ENCODE measurements around the gene EFNA5. TPM values are rescaled to one million over a fixed set of nuclear protein-coding genes. Genes with fewer than 3 reads are reported as not detected.

EFNA5 gene
- total RNA-seq, 4 donors from 2014 or later, result 6.8 to 17.9 (median 11.5) TPM

- Histone ChIP-seq H3K4me1 (peaks cover 0 to 4% (median 0%) of the 10 kb centered on the region in 3 donors), H3K9me3 (no peaks in the 10 kb centered on the region), H3K4me3 (no peak overlapping the region), H3K27ac (no peak overlapping the region), H3K36me3 (no peaks in the 10 kb centered on the region), H3K27me3 (no peaks in the 10 kb centered on the region)
- intact Hi-C loops (cut with DNase I), result no loop called here
- TF ChIP-seq CTCF (IDR thresholded peaks at IDR 0.05) (no peak), POLR2A (IDR thresholded peaks at IDR 0.05) (no peak)
- DNase-seq, result no peak
- WGBS, 2 donors, result 68 to 81% methylated on average over 2 of the region's 2 CpGs
These were observed 338.9 kb downstream of the EFNA5 start for GRCh38 chr5:107331882-107332281.

DNA sequence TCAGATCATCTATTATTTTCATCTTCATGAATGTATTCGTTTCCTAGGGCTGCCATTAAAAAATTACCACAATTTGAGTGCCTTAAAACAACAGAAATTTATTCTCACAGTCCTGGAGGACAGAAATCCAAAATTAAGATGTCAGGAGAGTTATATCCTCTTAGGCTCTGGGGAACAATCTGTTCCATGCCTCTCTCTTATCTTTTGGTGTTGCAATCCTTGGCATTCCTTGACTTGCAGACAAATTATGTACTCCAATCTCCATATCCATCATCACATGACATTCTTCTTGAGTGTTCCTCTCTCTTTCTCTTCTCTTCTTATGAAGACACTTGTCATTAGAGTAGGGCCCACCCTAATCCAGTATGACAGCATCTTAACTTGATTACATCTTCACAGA lies 339.4 kb downstream of the EFNA5 start:
- TF ChIP-seq CTCF (IDR thresholded peaks at IDR 0.05), result no peak
- no peak for TF ChIP-seq POLR2A (IDR thresholded peaks at IDR 0.05)
- Histone ChIP-seq H3K4me1 (no peaks in the 10 kb centered on the region), H3K27ac (no peak overlapping the region), H3K27me3 (no peaks in the 10 kb centered on the region), H3K4me3 (no peak overlapping the region), H3K36me3 (no peaks in the 10 kb centered on the region), H3K9me3 (no peaks in the 10 kb centered on the region)
- no peak for DNase-seq
- 77 to 87% methylated on average over 1 of the region's 1 CpG for WGBS, 2 donors
- intact Hi-C loops (cut with DNase I), result no loop called here

GRCh38 chr5:107330903-107331302 lies 339.8 kb downstream of the EFNA5 start:
- H3K27ac ChIP-seq, result no peak overlapping the region
- intact Hi-C loops (cut with DNase I), result no loop called here

DNA sequence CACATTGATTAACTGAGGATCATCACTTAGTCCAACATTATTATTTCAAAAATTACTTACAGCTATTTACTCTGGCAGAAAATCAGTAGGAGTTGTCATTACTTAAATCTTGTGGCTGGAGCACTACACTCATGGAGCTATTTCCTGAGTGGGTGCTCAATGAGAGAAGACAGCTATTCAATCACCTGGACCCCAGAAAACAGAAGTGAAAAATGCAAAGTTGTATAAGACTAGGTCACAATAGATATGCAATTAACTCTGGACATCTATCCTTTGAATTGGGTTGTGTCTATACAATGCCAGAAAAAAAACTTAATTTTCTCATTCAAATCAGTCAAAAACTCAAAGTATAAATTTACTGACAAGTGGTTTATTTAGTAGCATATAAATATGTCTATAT lies 340.9 kb downstream of the EFNA5 start:
- DNase-seq, result no peak
- no peaks in the 10 kb centered on the region for H3K9me3 ChIP-seq
- intact Hi-C loops (cut with DNase I), result no loop called here
- no peaks in the 10 kb centered on the region for H3K4me1 ChIP-seq
- H3K27me3 ChIP-seq, result no peaks in the 10 kb centered on the region
- no peak overlapping the region for H3K4me3 ChIP-seq
- no peaks in the 10 kb centered on the region for H3K36me3 ChIP-seq
- H3K27ac ChIP-seq, result no peak overlapping the region
- TF ChIP-seq CTCF (IDR thresholded peaks at IDR 0.05) (no peak), POLR2A (IDR thresholded peaks at IDR 0.05) (no peak)

More at GRCh38 chr5:107330903-107331302, 339.8 kb downstream of the EFNA5 start:
- no peak for DNase-seq
- Histone ChIP-seq H3K27me3 (no peaks in the 10 kb centered on the region), H3K36me3 (no peaks in the 10 kb centered on the region), H3K9me3 (no peaks in the 10 kb centered on the region), H3K4me1 (no peaks in the 10 kb centered on the region), H3K4me3 (no peak overlapping the region)
- WGBS, 2 donors, result 82 to 92% methylated on average over 9 of the region's 9 CpGs
- TF ChIP-seq POLR2A (IDR thresholded peaks at IDR 0.05) (no peak), CTCF (IDR thresholded peaks at IDR 0.05) (no peak)

Data from esophagus squamous epithelium (tissue), 5 donors.